Breast epithelium (tissue), 4 donors: ENCODE measurements around the gene CTNNA3. TPM values are rescaled to one million over a fixed set of nuclear protein-coding genes. Genes with fewer than 3 reads are reported as not detected.

ENCODE experiments used
- DNase-seq, 2 donors: peaks; one replicate each; pipeline ENCODE4 v3.0.0-alpha.2; 2019; ENCODE audit warnings: low spot score in 2 of 2
- H3K27ac ChIP-seq, 2 donors: fragments of 200-600 bp; sonication (generic) in 1 of 2; one replicate each; pipeline ENCODE4 v1.5.1; 2016 to 2019; ENCODE audit warnings: mild to moderate bottlenecking in 1 of 2
- H3K27me3 ChIP-seq, 2 donors: fragments of 200-600 bp; sonication (generic) in 1 of 2; one replicate each; pipeline versions ENCODE4 v1.5.1 to v1.6.0; 2017 to 2019; ENCODE audit warnings: control low read depth in 1 of 2, mild to moderate bottlenecking in 1 of 2
- H3K36me3 ChIP-seq: fragments of 200-600 bp; one replicate; pipeline ENCODE4 v1.5.1; 2019
- H3K4me1 ChIP-seq, 2 donors: fragments of 200-600 bp; sonication (generic); one replicate each; pipeline ENCODE4 v1.5.1; 2016 to 2019; ENCODE audit warnings: control low read depth in 1 of 2
- H3K4me3 ChIP-seq, 3 donors: fragments of 200-600 bp; sonication (generic); 1 replicate in 2 of 3; 2 replicates in 1 of 3; pipeline ENCODE4 v1.5.1; 2016 to 2019; ENCODE audit warnings: mild to moderate bottlenecking in 3 of 3, moderate library complexity in 2 of 3
- H3K9me3 ChIP-seq, 2 donors: fragments of 200-600 bp; sonication (generic) in 1 of 2; one replicate each; pipeline ENCODE4 v1.5.1; 2016 to 2019; ENCODE audit warnings: control low read depth in 1 of 2
- CTCF ChIP-seq, 3 donors: fragments of 450-650 bp; IDR thresholded peaks; one replicate each; pipeline ENCODE4 v1.5.1; 2016 to 2017; ENCODE audit warnings: antibody characterized with exemption in 3 of 3, mild to moderate bottlenecking in 3 of 3, moderate library complexity in 3 of 3
- POLR2A ChIP-seq: fragments of 450-650 bp; IDR thresholded peaks from one replicate; pipeline ENCODE4 v1.6.1; 2016; ENCODE audit warnings: antibody characterized with exemption, mild to moderate bottlenecking, moderate library complexity
- POLR2AphosphoS5 ChIP-seq, 3 donors: sonication (generic); formaldehyde crosslinking; IDR thresholded peaks; one replicate each; pipeline ENCODE4 v1.6.1; 2017; ENCODE audit warnings: antibody characterized with exemption in 3 of 3
- intact Hi-C: fragments of 100-400 bp; cut with DNase I; formaldehyde crosslinking; loops from one replicate; pipeline ENCODE4 v1.15.1; 2023; ENCODE audit warnings: low total_unique reads
- total RNA-seq, 3 donors: library from RNA; depleted of rRNA; stranded (reverse); fragments of >200 nt; gene quantifications; one replicate each; pipeline ENCODE4 v1.1.0, GENCODE V29; 2016

Gene CTNNA3
- total RNA-seq, 3 donors from 2014 or later = 0.33 to 1.1 (median 0.59) TPM

DNA sequence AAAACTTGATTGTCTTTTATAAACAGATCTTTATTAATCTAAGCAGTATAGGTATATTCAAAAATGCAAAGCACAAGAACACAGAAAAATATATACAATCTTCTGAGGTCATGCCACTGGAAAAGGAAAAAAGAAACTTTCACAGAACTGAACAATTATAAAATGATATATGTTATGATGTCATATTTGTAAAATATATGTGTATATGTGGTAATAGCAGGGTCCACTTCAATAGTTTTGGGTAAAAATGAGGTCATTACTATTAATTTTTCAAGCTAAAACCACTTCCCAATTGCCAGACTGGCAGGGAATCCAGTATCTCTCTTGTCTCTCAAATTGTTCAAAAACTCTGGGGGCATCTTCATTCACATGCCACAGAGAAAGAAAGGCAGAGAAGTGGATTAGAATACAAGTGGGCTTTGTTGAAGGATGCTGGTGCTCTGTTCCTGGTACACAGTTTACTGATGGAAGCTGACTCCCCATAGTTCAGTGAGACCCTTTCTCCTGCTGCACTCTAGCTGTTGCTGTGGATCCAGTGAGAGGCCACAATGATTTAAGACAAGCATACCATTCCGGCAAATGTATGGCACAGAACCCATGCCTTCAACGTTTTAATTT is 19.7 kb downstream of the CTNNA3 start:
- H3K4me1 ChIP-seq = no peaks in the 10 kb centered on the region
- H3K4me3 ChIP-seq = no peak overlapping the region
- intact Hi-C loops = no loop called here
- H3K27me3 ChIP-seq = no peaks in the 10 kb centered on the region
- no peaks in the 10 kb centered on the region for H3K9me3 ChIP-seq
- TF ChIP-seq POLR2A (no peak), POLR2AphosphoS5 (IDR thresholded peaks at IDR 0.05) (no peak), CTCF (IDR thresholded peaks at IDR 0.05) (no peak)
- no peak for DNase-seq
- H3K27ac ChIP-seq = no peak overlapping the region
- H3K36me3 ChIP-seq = no peaks in the 10 kb centered on the region

DNA sequence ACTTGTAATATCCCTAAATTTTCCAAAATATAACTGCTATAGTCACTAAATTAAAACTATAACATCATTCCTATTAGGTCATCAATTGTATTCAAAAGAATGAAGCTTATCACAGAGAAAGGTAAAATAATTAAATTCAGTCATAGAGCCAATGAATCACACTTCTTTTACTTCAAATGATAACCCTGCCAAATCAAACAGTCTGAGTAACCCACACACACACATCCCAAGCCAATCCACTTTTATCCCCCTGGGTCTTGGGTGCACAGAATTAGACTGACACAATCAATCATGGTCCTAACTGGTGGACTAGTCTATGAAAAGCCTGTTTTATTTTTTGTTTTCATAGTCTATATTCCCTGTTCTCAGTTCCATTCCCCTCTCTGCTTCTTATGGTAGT is 25.6 kb downstream of the CTNNA3 start:
- H3K27ac ChIP-seq = no peak overlapping the region
- H3K4me1 ChIP-seq = no peaks in the 10 kb centered on the region
- H3K4me3 ChIP-seq = no peak overlapping the region
- DNase-seq = no peak
- H3K36me3 ChIP-seq = no peaks in the 10 kb centered on the region
- intact Hi-C loops = no loop called here
- H3K9me3 ChIP-seq = no peaks in the 10 kb centered on the region
- H3K27me3 ChIP-seq = no peaks in the 10 kb centered on the region
- TF ChIP-seq CTCF (IDR thresholded peaks at IDR 0.05) = no peak
- no peak for TF ChIP-seq POLR2AphosphoS5 (IDR thresholded peaks at IDR 0.05)
- no peak for TF ChIP-seq POLR2A

GRCh38 chr10:67669978-67670377 is 26.0 kb downstream of the CTNNA3 start:
- TF ChIP-seq POLR2A = no peak
- H3K4me1 ChIP-seq = no peaks in the 10 kb centered on the region
- no peaks in the 10 kb centered on the region for H3K9me3 ChIP-seq
- DNase-seq = no peak
- intact Hi-C loops = no loop called here
- H3K36me3 ChIP-seq = no peaks in the 10 kb centered on the region
- no peak overlapping the region for H3K27ac ChIP-seq
- H3K27me3 ChIP-seq = no peaks in the 10 kb centered on the region
- no peak overlapping the region for H3K4me3 ChIP-seq

- no peak for TF ChIP-seq CTCF (IDR thresholded peaks at IDR 0.05)
- TF ChIP-seq POLR2A = no peak
- no peak for TF ChIP-seq POLR2AphosphoS5 (IDR thresholded peaks at IDR 0.05)
- Histone ChIP-seq H3K4me1 (no peaks in the 10 kb centered on the region), H3K36me3 (no peaks in the 10 kb centered on the region), H3K9me3 (no peaks in the 10 kb centered on the region), H3K27me3 (no peaks in the 10 kb centered on the region), H3K4me3 (no peak overlapping the region), H3K27ac (no peak overlapping the region)
- intact Hi-C loops = no loop called here
- DNase-seq = no peak
These were observed 27.5 kb downstream of the CTNNA3 start for GRCh38 chr10:67668448-67668847.

GRCh38 chr10:67667035-67667425 is 29.0 kb downstream of the CTNNA3 start:
- Histone ChIP-seq H3K36me3 (no peaks in the 10 kb centered on the region), H3K27me3 (no peaks in the 10 kb centered on the region), H3K4me3 (no peak overlapping the region), H3K4me1 (no peaks in the 10 kb centered on the region), H3K27ac (no peak overlapping the region), H3K9me3 (no peaks in the 10 kb centered on the region)
- no peak for DNase-seq
- TF ChIP-seq CTCF (IDR thresholded peaks at IDR 0.05) = no peak
- TF ChIP-seq POLR2A = no peak
- no peak for TF ChIP-seq POLR2AphosphoS5 (IDR thresholded peaks at IDR 0.05)
- intact Hi-C loops = no loop called here
